AG08395 (cell line): ENCODE results near the gene CREB3L1.
"Not testable (repeated sequence)": the region's sequence is repeated elsewhere in the genome, so short reads cannot be mapped to it uniquely, and the experiment has no call there.

Experiments used
- DNase-seq: peaks from one replicate; pipeline ENCODE4 v3.0.0; 2012; ENCODE audit warnings: mixed read lengths, low spot score

Gene CREB3L1

DNA sequence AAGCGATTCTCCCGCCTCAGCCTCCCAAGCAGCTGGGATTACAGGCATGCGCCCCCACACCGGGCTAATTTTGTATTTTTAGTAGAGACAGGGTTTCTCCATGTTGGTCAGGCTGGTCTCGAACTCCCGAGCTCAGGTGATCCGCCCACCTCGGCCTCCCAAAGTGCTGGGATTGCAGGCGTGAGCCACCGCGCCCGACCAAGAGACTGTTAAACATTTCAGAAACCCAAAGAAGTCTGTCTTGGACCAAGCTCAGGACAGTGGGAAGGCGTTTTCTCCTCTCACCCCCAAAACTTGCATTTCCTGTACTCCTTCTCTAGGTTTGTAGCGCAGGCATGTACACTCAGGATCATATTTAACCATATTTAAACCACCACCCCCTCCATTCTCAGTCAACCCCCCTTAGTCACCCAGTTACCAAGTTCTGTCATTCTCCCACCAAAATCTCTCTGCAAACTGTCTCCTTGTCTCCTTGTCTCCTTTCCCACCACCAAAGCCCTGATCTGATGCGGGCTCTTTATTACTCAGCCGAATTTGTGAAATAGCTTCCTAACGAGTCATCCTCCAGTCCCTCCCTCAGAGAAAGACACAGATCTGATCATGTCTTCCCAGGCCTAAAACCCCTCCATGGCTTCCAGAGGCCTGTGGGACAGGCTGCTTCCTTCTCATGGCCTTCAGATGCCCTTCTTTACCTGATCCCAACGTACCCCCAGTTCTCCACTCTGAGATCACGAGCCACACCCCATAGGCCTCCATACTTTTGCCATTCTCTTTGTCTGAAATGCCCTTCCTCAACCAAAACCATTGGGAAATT, 29.0 kb upstream of the CREB3L1 start:
- DNase-seq, result peak; percentile 94

DNA sequence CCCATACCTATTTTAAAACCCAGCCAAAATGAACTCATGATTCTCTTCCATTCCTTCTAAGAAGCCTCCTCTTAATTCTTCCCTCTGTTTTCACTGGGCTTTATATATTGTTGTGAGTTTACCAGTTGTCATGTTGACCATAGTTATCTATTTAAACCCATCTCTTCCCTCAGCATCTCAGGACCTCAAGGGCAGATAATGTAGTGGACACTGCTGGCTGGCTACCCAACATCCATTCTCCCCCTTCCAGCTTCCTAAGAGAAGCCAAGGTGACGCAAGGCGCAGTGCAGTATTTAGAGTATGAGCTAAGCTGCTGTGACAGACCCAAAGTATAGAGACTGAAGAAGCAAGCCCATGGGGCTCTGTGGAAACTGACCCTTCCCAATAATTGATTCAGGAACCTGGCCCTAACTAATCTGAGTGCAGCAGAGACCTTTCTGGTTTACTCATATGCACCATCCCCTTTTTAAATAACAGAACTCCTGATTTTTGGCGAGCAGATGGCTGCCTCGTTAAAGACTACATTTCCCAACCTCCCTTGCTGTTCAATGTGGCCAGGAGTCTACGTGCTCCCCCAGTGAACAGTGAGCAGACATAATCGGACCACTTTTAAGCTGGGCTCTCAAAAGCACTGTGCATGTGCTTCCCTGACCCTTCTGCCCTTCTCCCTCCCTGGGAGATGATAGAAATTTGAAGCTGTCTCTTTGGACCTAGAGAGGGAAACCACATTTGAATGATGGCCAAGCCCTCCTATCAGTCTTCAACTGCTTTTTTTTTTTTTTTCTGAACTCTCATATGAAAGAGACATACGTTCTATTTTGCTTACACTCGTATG, 28.1 kb upstream of the CREB3L1 start:
- no peak for DNase-seq

DNA sequence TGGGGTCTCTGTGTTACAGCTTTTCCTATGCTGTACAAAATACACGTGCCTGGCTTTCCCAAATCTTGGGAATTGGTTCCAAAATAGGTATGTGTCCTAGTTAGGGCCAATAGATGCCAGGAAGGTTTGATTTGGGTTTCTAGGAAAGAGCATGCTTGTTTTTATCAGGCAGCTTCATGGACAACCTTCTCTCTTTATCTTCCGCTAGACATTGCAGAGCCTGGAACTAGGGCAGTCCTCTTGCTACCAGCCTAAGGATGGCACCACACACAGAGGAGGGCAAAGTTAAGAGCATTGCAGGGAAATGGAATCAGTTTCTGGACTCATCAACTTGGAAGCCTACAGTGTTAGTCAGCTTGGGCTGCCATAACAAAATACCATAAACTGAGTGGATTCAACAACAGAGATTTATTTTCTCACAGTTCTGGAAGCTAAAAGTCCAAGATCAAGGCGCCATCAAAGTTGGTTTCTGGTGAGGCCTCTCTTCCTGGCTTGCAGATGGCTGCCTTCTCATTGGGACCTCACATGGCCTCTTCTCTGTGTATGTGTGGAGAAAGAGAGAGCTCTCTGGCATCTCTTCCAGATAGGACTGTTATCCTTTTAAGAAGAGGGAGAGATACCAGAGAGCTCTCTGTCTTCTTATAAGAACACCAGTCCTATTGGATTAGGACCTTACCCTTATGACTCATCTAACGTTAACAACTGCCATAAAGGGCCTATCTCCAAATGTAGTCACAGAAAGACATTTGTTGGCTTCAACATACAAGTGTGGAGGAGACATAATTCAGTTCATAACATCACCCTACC, 27.3 kb upstream of the CREB3L1 start:
- no peak for DNase-seq

DNA sequence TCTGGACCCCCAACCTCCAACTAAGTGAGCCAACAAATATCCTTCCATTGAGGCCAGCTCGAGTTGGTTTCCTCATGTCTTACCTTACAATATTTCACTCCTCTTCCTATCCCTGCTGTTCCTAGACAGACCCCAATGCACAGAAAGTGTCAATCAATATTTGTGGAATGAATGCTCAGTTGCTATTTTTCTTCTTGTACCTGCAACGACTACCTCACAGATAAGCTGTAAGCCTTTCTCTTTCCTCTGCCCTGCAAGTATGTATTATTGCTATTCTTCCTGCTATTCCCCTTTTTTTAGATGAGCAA, 26.8 kb upstream of the CREB3L1 start:
- no peak for DNase-seq

DNA sequence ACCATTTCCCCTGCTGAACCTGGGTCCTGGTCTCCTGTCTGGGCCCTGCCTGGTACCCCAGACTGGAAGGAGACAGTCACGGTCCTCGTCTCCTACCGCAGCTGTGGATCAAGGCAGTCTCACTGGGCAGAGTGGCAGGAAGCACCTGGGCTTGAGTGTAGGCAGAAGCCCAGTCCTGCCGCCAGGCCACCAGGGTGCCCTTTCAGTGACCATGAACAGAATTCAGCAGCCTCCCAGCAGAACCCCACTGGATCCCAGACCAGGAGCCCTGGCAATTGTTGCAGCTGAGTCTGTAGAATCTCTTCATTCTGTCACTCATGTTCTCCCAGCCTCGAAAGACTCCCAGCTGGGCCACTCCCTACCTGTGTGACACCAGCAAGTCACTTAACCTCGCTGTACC, 25.5 kb upstream of the CREB3L1 start:
- DNase-seq, result no peak

DNA sequence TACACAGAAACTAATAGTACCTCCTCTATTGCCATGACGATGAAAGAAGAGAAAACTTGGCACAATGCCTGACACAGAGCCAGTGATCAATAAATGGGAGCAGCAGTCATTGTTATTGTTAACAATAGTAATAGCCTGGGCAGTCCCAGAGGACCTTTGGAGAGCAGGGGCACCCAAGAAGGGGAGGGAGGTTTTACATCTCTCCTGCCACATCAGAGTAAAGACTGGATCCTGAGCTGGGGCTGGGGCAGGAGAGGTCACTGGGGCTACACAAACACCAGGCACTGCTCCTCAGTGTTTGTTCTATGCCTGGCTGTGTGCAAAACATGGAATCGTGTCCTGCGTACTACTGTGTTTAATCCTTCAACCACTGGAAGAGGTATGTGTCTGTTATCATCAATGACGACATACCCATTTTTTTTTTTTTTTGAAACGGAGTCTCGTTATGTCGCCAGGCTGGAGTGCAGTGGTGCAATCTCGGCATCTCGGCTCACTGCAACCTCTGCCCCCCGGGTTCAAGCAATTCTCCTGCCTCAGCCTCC, 25.0 kb upstream of the CREB3L1 start:
- no peak for DNase-seq

DNA sequence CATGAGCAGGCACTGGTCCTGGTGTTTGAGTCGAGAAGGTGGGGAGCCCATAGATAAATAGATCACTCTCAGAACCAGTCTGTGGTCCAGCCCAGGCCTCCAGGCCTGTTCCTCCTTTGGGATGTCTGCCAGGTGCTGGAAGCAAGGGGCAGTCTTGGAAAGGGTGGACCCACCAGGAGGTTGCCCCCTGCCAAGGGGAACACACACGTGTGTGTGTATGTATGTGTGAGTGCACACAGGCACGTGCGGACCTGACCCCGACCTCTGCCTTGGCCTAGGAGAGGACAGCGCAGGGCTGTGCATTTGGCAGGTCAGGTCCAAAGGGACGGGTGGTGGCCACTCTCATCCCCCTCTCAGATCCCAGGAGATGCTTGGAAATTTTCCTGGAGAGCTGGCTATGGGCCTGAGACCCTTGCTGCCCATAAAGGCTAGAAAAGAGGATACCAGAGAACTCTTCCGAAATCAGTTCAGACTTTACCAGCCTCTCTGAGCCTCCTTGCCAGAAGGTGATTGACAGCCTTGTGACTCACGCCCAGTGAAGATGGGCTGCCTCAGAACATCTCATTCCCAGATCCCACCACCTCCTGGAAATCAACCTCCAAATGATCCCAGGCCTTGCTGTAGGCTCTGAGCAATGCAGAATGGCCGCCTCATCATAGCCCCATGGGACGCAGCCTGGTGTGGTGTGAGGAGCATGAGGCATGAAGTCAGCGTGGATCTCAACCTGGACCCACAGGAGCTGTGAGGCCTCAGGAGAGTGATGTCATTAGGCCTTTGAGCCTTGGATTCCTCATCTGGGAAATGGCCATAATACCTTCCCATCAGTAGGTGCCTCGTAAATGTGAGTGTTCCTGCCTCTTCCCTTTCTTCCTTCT, 24.0 kb upstream of the CREB3L1 start:
- DNase-seq, result no peak

DNA sequence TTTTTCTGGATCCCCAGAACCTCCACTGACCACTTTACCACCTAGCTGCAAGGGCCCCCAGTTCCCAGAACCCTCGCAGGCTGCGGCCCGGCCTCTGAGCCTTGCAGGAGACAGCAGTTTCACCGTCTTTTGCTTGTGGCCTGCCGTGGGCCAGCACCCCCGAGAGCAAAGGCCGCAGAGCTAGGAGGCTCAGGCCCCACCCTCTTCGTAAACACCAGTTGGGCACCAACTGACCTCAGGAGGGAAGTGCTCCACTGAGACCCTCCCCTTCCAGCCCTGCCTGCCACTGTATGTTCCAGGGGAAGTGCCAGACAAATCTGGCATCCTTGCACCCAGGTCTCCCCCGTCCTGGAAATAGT, 23.4 kb upstream of the CREB3L1 start:
- DNase-seq, result no peak

DNA sequence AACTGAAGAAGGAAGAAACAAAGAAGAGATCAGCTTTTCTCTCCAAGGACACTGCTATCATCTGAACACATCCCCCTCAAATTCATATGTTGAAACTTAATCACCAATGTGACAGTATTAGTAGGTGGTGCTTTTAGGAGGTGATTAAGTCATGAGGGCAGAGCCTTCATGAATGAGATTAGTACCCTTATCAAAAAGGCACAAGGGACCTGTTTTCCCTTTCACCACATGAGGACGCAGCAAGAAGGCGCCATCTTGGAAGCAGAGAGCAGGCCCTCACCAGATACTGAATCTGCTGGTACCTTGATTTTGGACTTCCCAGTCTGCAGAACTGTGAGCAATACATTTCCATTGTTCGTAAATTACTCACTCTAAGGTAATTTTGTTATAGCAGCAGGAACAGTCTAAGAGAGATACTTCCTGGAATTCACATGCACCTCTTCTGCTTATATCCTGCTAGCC, 20.9 kb upstream of the CREB3L1 start:
- no peak for DNase-seq

DNA sequence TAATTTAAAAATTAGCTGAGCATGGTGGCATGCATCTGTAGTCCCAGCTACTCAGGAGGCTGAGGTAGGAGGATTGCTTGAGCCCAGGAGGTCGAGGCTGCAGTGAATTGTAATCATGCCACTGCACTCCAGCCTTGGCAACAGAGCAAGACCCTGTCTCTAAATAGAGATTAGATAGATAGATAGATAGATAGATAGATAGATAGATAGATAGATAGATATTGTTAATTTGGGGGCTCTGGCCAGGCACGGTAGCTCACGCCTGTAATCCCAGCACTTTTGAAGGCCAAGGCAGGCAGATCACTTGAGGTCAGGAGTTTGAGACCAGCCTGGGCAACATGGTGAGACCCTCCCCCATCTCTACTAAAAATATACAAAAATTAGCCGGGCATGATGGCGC, 18.1 kb upstream of the CREB3L1 start:
- DNase-seq, result not testable (repeated sequence)

DNA sequence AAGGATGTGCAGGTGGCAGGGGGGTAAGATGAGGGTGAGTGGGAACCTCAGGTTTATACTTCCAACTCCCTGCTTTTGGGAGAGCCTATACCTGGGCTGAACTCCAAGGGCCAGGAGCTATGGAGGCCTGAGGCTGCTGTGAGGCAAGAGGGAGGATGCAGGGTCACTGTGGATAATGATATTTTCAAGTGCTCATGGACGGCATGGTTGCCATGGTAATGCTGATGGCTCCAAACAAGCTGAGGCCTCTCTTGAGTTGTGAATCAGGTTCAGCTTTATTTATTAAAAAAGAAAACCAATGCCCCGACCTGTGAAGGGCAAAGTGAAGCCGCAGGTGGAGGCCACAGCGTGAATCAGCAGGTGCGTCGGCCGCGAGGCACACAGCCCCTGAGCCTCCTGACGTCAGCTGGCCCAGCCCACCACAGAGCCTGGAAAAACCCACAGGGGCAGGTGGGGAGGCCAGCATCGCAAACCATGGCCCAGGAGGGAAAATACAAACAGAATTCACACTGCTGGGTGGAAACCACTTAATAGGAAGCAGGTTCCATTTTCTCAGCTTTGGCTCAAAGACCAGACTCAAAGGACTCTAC, 17.4 kb upstream of the CREB3L1 start:
- no peak for DNase-seq

DNA sequence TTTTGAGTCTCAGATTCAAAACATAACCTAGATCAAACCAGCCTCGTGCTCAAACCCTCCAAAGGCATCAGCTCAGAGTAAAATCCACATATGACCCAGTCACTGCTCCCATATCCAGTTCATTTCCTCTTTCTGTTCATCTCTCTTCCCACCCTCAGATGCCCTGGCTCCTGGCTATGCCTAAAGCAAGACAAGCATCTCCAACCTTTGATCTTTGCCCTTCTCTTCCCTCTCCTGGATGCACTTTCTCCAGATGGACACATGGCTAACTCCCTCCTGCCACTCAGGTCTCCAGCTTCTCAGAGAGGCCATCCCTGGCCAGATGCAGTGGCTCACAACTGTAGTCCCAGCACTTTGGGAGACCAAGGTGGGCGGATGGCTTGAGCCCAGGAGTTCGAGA, 14.3 kb upstream of the CREB3L1 start:
- DNase-seq, result no peak

DNA sequence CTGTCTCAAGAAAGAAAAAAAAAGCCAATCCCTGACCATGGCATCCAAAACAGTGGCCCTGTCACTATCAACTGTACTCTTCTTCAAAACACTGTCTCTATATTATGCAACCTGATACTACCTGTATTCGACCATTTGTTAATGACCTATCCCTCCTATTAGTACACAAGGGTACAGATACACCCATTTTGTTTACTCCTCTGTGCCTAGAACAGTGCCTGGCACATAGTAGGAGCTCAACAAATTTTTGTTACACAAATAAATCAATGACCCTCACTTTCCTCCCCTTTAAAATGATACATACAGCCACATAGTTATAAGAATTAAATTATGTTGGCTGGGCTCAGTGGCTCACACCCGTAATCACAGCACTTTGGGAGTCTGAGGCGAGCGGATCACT, 13.4 kb upstream of the CREB3L1 start:
- no peak for DNase-seq

DNA sequence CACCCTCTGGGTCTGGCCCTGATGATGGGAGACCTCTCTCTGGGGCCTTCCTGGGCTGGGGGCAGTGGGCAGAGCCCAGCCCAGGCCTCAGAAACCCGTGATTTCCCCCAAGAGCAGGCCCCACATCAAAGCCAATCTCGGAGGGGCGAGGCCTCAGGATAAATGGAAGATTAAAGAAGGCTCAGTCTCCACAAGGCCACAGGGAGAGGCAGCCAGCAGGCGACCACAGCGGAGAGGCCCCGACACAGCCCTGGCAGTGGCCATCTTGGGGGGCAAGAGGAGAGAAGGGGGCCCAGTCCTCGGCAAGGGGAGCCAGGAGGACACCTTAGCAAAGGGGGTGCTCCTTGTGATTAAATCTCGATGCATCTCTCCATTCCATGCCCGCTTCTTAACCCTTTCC, 12.5 kb upstream of the CREB3L1 start:
- DNase-seq, result no peak

DNA sequence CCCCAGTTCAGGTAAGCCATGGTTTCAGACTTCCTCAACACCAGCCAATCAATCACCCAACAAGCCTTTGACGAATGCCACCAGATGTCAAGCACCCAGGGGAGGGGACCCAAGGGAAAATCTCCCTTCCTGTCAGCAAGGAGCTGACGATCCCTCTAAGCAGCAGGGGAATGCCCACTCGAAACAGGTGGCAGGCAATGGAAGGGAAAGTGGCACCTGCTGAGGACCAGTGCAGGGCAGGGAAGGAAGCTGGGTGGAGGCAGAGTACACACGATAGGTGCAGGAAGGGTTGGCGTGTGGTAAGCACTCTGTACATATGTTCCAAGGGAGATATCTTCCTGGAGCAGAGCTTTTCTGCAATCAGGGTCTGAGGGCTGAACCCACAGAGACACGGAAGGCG, 11.7 kb upstream of the CREB3L1 start:
- DNase-seq, result no peak

DNA sequence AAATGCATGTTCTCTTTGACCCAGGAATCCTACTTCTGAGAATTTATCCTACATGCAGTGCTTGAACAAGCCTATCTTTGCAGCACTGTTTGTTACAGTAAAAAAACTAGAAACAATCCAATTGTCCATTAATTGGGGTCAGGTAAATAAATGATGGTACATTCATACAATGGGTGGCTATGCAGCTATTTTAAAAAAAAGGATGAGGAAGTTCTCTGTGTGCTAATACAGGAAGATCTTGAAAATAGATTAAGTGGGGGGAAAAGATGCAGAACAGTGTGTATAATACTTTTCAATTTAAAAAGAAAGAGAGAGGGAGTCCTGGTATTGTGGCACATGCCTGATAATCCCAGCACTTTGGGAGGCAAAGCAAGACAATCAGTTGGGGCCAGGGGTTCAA, 9.5 kb upstream of the CREB3L1 start:
- DNase-seq, result no peak

DNA sequence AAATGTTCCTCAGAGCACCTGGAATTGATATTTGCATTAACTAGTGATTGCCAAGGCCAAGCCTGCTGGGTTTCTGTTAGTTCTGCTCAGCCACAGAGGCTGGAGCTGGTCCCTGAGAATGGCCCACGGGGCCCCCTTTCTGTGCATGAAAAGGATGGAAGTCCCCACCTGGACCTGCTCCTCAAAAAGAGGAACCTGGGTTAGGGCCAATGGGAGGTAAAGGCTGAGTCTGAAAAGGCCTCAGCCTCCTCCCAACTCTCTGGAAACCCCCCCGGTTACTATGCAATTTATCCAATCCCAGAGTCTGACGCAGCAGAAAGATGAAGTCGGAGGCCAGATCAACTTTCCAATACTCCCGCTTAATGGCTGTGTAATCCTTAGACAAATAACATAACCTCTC, 6.8 kb upstream of the CREB3L1 start:
- no peak for DNase-seq

DNA sequence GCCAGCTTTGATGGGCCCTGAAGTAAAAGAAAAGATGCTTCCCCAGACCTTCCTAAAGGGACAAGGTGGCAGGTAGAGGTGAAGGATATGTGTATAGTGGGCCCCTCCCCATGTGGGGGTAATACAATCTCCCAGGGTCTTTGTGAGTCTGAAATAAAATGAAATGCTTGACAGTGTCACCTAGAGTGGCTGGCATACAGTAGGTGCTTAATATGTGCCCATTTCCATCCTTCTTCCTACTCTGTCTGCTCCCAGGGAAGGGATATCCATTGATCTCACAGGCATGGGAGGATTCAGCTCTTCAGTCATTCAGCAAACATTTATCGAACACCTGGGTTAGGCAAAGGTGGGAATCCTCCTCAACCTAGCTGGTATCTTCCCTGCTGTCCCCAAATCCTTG, 6.1 kb upstream of the CREB3L1 start:
- no peak for DNase-seq

DNA sequence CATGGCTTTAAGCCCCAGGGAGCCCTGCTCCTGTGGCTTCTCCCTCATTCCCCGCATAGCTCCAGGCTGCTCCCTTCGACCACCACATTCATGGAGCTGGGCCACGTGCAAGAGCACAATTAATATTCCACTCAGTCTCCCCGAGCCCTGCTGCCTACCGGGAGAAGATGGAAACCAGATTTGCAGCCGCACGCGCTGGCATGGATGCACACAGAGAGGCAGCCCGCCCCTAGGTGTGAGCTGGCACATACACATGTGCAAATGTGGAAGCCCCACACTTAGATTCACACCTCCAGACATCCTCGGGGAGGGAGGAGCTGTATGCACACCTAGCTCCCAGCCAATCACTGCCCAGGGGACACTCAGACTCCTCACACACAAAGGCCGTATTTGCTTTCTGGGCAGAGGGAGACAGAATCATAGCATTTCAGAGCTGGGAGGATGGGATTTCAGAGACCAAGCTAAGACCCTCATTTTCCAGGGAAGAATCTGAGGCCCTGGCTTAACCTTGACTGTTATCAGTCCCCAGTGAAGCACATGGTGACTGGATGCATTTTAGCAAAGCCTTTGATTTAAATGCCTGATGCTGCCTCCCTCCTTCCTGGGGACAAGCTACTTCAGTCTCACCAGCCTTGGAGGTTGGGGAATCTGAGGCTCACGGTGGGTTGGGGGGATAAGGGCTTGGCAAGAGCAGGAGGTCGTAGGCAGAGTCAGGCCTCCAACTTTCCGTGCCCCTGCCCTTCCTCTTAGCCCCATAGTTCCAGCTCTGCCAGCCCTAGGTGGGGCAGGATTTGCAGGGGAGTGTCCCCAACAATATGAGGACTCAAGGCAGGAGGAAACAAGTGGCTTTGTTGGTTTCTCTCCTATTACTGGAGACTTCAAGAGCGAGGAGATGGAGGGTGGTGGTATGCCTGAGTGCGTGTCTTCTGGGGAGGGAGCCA, 5.3 kb upstream of the CREB3L1 start:
- DNase-seq, result peak; percentile 55
